Measurements from ENCODE around the gene FOS.

GRCh38 chr14:75252254-75252837 lies 26.3 kb upstream of the FOS start:
- TF ChIP-seq JAZF1 (CRISPR knock-in tag; IDR thresholded peaks at IDR 0.05) (no peak), CTCF (IDR thresholded peaks at IDR 0.05) (no peak)

Measured in WTC11 (cell line).